ENCODE measurements around the gene CTDSP1. TPM values are rescaled to one million over a fixed set of nuclear protein-coding genes. Genes with fewer than 3 reads are reported as not detected.

CTDSP1 gene
- total RNA-seq, 1 donor from 2014 or later: 41.8 TPM

GRCh38 chr2:218405746-218406208 is 6.1 kb downstream of the CTDSP1 start:
- Mint-ChIP-seq H3K27me3 (ENCODE audit: low read depth, unreplicated experiment) (no peaks in the 10 kb centered on the region), H3K36me3 (ENCODE audit: low read depth, unreplicated experiment) (no peaks in the 10 kb centered on the region), H3K4me3 (ENCODE audit: unreplicated experiment) (peak overlapping the region; percentile 62), H3K9me3 (ENCODE audit: unreplicated experiment) (no peaks in the 10 kb centered on the region), H3K4me1 (ENCODE audit: low read depth, unreplicated experiment) (peaks cover 7% of the 10 kb centered on the region), H3K27ac (ENCODE audit: unreplicated experiment) (no peak overlapping the region)
- Histone ChIP-seq H2AFZ (ENCODE audit: low read depth, low read length) (peak overlapping the region; percentile 77), H3K79me2 (ENCODE audit: insufficient read depth, low read length) (peaks cover 20% of the 10 kb centered on the region), H3K4me1 (ENCODE audit: insufficient read depth, low read length) (peaks cover 27% of the 10 kb centered on the region), H3K4me3 (ENCODE audit: insufficient read depth, low read depth, low read length) (peak overlapping the region; percentile 52), H4K20me1 (ENCODE audit: insufficient read depth, low read length) (peaks cover 16% of the 10 kb centered on the region), H3K9me3 (ENCODE audit: insufficient read depth, low read depth, low read length) (no peaks in the 10 kb centered on the region), H3K4me2 (ENCODE audit: low read length) (peak overlapping the region; percentile 92), H3K9ac (ENCODE audit: low read length) (peak overlapping the region; percentile 69), H3K27ac (ENCODE audit: low read depth, low read length) (peak overlapping the region; percentile 50), H3K27me3 (ENCODE audit: insufficient read depth, low read length) (no peaks in the 10 kb centered on the region), H3K36me3 (ENCODE audit: insufficient read depth, low read length) (peaks cover 3% of the 10 kb centered on the region)
- DNase-seq (ENCODE audit: low read depth) (no peak), FAIRE-seq (no peak)
- no peak for TF ChIP-seq CTCF (IDR thresholded peaks at IDR 0.05; ENCODE audit: insufficient read depth, low read depth, low read length)
- TF ChIP-seq EZH2 (IDR thresholded peaks at IDR 0.05; ENCODE audit: insufficient read depth, low read length): no peak

GRCh38 chr2:218406209-218406948 is 6.7 kb downstream of the CTDSP1 start:
- peaks cover 11% of the 10 kb centered on the region for H4K20me1 ChIP-seq (ENCODE audit: insufficient read depth, low read length)
- peak overlapping the region; percentile 56 for H3K4me3 ChIP-seq (ENCODE audit: insufficient read depth, low read depth, low read length)
- peak overlapping the region; percentile 100 for H3K4me2 ChIP-seq (ENCODE audit: low read length)
- H3K9me3 Mint-ChIP-seq (ENCODE audit: unreplicated experiment): no peaks in the 10 kb centered on the region
- H3K27me3 Mint-ChIP-seq (ENCODE audit: low read depth, unreplicated experiment): no peaks in the 10 kb centered on the region
- H3K79me2 ChIP-seq (ENCODE audit: insufficient read depth, low read length): peaks cover 14% of the 10 kb centered on the region
- H2AFZ ChIP-seq (ENCODE audit: low read depth, low read length): peak overlapping the region; percentile 92
- no peaks in the 10 kb centered on the region for H3K27me3 ChIP-seq (ENCODE audit: insufficient read depth, low read length)
- FAIRE-seq: no peak
- no peak for TF ChIP-seq EZH2 (IDR thresholded peaks at IDR 0.05; ENCODE audit: insufficient read depth, low read length)
- peak; percentile 38 for TF ChIP-seq CTCF (IDR thresholded peaks at IDR 0.05; ENCODE audit: insufficient read depth, low read depth, low read length)
- peak overlapping the region; percentile 59 for H3K27ac ChIP-seq (ENCODE audit: low read depth, low read length)
- peak overlapping the region; percentile 81 for H3K9ac ChIP-seq (ENCODE audit: low read length)
- peaks cover 3% of the 10 kb centered on the region for H3K36me3 ChIP-seq (ENCODE audit: insufficient read depth, low read length)
- peak overlapping the region; percentile 79 for H3K4me3 Mint-ChIP-seq (ENCODE audit: unreplicated experiment)
- H3K4me1 Mint-ChIP-seq (ENCODE audit: low read depth, unreplicated experiment): peaks cover 7% of the 10 kb centered on the region
- H3K9me3 ChIP-seq (ENCODE audit: insufficient read depth, low read depth, low read length): no peaks in the 10 kb centered on the region
- peak; percentile 77 for DNase-seq (ENCODE audit: low read depth)
- H3K27ac Mint-ChIP-seq (ENCODE audit: unreplicated experiment): peak overlapping the region; percentile 91
- peaks cover 22% of the 10 kb centered on the region for H3K4me1 ChIP-seq (ENCODE audit: insufficient read depth, low read length)
- no peaks in the 10 kb centered on the region for H3K36me3 Mint-ChIP-seq (ENCODE audit: low read depth, unreplicated experiment)

Measured in astrocyte (in vitro differentiated cells and primary cell).